Activated CD8-positive, alpha-beta memory T cell treated with anti-CD3 and anti-CD28 coated beads, Interleukin-2, amount 10 ng/mL, durations not matched to agents 7 days and 5 days (primary cell): ENCODE results near the gene ABCC9. TPM values are rescaled to one million over a fixed set of nuclear protein-coding genes. Genes with fewer than 3 reads are reported as not detected.
"Not testable (repeated sequence)": the region's sequence is repeated elsewhere in the genome, so short reads cannot be mapped to it uniquely, and the experiment has no call there.

Experiments
- ATAC-seq: fragments of 150-1000 bp; cut with Tn5 transposase; one replicate; pipeline ENCODE4 v1.10.0; 2021; ENCODE audit warnings: moderate library complexity
- CTCF ChIA-PET: fragments of 350-600 bp; sonication (Branson Sonifier 250); formaldehyde crosslinking; loops from one replicate; lab custom pipeline; 2021; ENCODE audit warnings: antibody characterized with exemption; lab: Charles Lee
- DNase-seq: peaks from one replicate; pipeline ENCODE4 v3.0.0-alpha.2; 2020
- H3K27ac Mint-ChIP-seq: one replicate; pipeline ENCODE4 v1.8.0; 2021; ENCODE audit warnings: mild to moderate bottlenecking, mixed read lengths
- H3K27me3 Mint-ChIP-seq: one replicate; pipeline ENCODE4 v1.8.0; 2021; ENCODE audit warnings: mixed read lengths
- H3K36me3 Mint-ChIP-seq: one replicate; pipeline ENCODE4 v1.8.0; 2021; ENCODE audit warnings: mild to moderate bottlenecking, mixed read lengths
- H3K4me1 Mint-ChIP-seq: one replicate; pipeline ENCODE4 v1.8.0; 2021; ENCODE audit warnings: mixed read lengths
- H3K4me3 Mint-ChIP-seq: one replicate; pipeline ENCODE4 v1.8.0; 2021; ENCODE audit warnings: mild to moderate bottlenecking, moderate library complexity, mixed read lengths
- H3K9me3 Mint-ChIP-seq: one replicate; pipeline ENCODE4 v1.8.0; 2022; ENCODE audit warnings: low read depth, mixed read lengths
- total RNA-seq, 2 experiments: library from RNA; stranded (reverse); gene quantifications; one replicate each; pipeline ENCODE4 v1.2.3, GENCODE V29; 2021

The ABCC9 gene
- total RNA-seq, 2 experiments from 2014 or later: 0.07 TPM; not detected in 1

DNA sequence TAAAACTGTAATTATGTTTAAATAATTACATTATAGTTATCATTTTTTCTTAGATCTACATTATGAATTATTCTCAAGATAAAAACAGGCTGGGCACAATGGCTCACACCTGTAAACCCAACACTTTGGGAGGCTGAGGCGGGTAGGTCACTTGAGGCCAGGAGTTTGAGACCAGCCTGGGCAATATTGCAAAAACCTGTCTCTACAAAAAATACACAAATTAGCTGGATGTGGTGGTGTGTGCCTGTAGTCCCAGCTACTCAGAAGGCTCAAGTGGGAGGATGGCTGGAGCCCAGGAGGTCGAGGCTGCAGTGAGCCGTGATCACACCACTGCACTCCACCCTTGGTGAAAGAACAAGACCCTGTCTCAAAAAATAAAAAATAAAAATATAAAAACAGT lies 126.4 kb downstream of the ABCC9 start:
- CTCF ChIA-PET: no interaction called here
- no peaks in the 10 kb centered on the region for H3K4me1 Mint-ChIP-seq
- no peaks in the 10 kb centered on the region for H3K9me3 Mint-ChIP-seq
- no peaks in the 10 kb centered on the region for H3K27me3 Mint-ChIP-seq
- no peaks in the 10 kb centered on the region for H3K36me3 Mint-ChIP-seq
- H3K4me3 Mint-ChIP-seq: no peak overlapping the region
- ATAC-seq (no peak), DNase-seq (no peak)
- H3K27ac Mint-ChIP-seq: no peak overlapping the region

DNA sequence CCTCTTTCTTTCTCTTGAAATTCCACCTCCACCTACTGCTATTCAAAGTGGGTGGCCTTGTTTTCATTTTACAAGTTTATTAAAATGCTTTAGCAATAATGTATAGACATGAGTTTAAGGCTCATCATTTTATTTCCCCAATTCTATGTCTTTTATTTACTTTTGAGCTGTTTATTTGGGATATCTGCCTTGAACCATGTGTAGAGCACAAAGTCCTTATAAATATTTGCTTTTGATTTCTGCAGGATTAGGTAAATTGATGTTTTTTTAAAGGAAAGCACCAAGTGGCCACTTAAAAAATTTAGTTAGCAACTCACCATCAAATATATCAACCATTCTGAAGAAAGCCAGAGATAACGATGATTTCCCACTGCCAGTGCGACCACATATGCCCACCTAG lies 126.9 kb downstream of the ABCC9 start:
- no peaks in the 10 kb centered on the region for H3K4me1 Mint-ChIP-seq
- H3K9me3 Mint-ChIP-seq: no peaks in the 10 kb centered on the region
- CTCF ChIA-PET: no interaction called here
- DNase-seq: no peak
- H3K27ac Mint-ChIP-seq: no peak overlapping the region
- no peak overlapping the region for H3K4me3 Mint-ChIP-seq
- H3K36me3 Mint-ChIP-seq: no peaks in the 10 kb centered on the region
- ATAC-seq: no peak
- H3K27me3 Mint-ChIP-seq: no peaks in the 10 kb centered on the region

DNA sequence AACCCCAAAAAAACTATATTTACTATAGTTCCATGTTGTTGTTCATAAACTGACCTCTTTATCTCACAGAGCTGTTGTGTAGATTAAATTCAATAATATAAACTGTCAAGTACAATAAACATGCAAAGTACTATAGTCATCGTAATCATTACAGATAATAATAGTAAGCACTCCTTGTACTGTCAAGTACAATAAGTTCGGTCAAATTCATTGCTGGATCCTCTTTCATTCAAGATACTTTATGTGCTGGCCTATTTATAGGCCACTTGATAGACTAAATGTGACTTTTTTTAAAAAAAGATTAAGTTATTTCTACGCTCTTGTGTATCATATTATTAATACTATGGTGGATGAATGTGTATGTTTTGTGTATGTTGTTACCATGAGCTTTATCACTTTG lies 127.5 kb downstream of the ABCC9 start:
- CTCF ChIA-PET: no interaction called here
- Mint-ChIP-seq H3K4me1 (no peaks in the 10 kb centered on the region), H3K27ac (no peak overlapping the region), H3K4me3 (no peak overlapping the region), H3K27me3 (no peaks in the 10 kb centered on the region), H3K9me3 (no peaks in the 10 kb centered on the region), H3K36me3 (no peaks in the 10 kb centered on the region)
- ATAC-seq: no peak
- no peak for DNase-seq

DNA sequence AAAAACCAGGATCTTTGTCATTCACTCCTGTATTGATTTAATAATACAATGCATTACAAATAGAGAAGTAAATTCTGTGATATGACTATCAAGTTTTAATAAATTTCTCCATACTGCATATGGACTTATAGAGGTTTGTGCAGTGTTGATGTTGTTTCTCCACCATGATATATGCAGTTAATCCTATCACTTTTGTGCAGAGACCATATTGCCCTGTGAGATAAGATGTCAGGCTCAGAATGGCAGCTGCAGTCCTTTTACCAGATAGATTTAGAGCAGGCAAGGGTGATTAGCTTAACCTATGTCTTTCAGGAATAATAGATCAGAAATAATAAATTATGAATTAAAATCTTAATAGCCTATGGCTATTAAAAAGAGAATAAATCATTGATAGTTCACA lies 128.1 kb downstream of the ABCC9 start:
- ATAC-seq (no peak), DNase-seq (no peak)
- H3K4me3 Mint-ChIP-seq: no peak overlapping the region
- H3K36me3 Mint-ChIP-seq: no peaks in the 10 kb centered on the region
- no peaks in the 10 kb centered on the region for H3K9me3 Mint-ChIP-seq
- H3K27me3 Mint-ChIP-seq: no peaks in the 10 kb centered on the region
- H3K4me1 Mint-ChIP-seq: no peaks in the 10 kb centered on the region
- CTCF ChIA-PET: no interaction called here
- no peak overlapping the region for H3K27ac Mint-ChIP-seq

DNA sequence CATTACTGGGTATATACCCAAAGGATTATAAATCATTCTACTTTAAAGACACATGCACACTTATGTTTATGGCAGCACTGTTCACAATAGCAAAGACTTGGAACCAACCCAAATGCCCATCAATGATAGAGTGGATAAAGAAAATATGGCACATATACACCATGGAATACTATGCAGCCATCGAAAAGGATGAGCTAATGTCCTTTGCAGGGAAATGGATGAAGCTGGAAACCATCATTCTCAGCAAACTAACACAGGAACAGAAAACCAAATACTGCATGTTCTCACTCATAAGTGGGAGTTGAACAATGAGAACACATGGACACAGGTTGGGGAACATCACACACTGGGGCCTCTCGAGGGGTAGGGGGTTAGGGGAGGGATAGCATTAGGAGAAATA lies 128.9 kb downstream of the ABCC9 start:
- H3K27ac Mint-ChIP-seq, CTCF ChIA-PET, H3K4me3 Mint-ChIP-seq, H3K9me3 Mint-ChIP-seq, H3K27me3 Mint-ChIP-seq, DNase-seq, H3K36me3 Mint-ChIP-seq, ATAC-seq, H3K4me1 Mint-ChIP-seq: not testable (repeated sequence)

DNA sequence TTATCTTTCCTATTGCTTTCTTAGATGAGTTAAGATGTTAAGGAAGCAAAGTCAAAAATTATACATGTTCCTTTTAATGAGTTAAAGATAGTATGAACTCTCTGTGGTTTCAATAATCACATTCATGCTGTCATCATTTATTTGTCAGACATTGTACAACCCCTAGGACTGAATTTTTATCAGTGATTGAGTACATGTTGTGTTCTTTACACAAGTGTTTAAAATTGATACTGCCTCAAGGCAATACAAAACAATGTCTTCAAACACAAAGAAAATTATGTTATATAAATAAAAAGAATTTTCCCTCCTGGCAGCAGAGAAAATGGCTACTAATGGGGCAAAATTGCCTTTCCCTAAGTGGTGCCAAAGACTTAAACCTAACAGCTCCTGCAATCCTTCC lies 132.1 kb downstream of the ABCC9 start:
- H3K4me3 Mint-ChIP-seq: no peak overlapping the region
- no peak for ATAC-seq
- H3K27me3 Mint-ChIP-seq: no peaks in the 10 kb centered on the region

DNA sequence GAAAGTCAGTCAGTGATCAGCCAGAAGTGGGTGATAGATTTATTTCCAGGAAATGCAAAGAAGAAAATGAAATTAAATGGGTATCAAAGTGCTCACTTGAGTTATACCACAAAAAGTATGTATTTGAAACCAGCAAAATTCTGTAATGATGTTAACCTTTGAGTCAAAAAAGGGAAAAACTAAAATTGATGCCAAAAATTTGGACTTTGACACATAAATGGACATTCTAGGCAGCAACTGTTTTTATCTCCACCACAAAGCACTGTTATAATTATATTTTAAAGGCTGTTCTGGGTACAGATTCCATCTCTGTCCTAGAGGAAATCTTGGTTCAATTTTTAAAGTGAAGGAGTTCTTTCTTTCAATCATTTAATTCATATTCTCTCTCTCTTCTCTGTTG lies 135.0 kb downstream of the ABCC9 start:
- ATAC-seq (no peak), DNase-seq (no peak)
- no peaks in the 10 kb centered on the region for H3K27me3 Mint-ChIP-seq
- no peaks in the 10 kb centered on the region for H3K9me3 Mint-ChIP-seq
- no peaks in the 10 kb centered on the region for H3K4me1 Mint-ChIP-seq
- no peak overlapping the region for H3K27ac Mint-ChIP-seq
- H3K36me3 Mint-ChIP-seq: no peaks in the 10 kb centered on the region
- CTCF ChIA-PET: no interaction called here
- H3K4me3 Mint-ChIP-seq: no peak overlapping the region

More for the DNA sequence above, 132.1 kb downstream of the ABCC9 start:
- DNase-seq: no peak
- Mint-ChIP-seq H3K27ac (no peak overlapping the region), H3K36me3 (no peaks in the 10 kb centered on the region), H3K4me1 (no peaks in the 10 kb centered on the region), H3K9me3 (no peaks in the 10 kb centered on the region)
- CTCF ChIA-PET: no interaction called here

DNA sequence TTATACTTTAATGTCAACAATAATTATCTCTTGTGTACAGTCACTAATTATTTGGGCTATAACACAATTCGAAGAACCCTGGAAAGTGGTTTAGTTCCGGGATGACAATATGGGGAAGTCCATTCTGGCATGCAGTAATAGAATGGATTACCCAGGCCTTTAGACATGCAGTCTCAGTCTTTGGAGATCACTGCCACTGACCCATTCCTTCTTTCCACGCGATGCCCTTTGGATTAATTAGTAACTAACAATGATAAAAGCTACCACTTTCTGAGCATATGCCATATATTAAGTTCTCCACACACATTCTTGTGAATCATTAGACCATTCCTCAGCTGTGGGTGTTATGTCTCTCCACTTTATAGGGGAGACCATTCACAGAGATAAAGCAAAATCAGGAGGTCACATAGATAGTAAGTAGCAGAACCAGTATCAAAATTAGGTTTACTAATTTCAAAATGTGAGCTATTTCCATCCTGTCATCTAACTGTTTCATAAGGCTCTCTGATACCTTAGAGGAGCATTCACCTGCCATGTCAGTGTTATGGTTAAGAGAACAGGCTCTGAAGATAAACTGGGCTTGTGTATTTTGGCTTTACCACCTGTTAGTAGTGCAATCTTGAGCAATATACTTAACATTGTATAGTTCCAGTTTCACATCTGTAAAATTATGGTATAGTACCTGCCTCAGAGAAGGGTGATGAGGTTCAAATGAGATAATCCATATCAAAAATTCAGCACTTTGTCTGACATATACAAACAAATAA lies 139.5 kb downstream of the ABCC9 start:
- DNase-seq (no peak), ATAC-seq (no peak)
- no peaks in the 10 kb centered on the region for H3K9me3 Mint-ChIP-seq
- H3K4me1 Mint-ChIP-seq: no peaks in the 10 kb centered on the region
- no peaks in the 10 kb centered on the region for H3K36me3 Mint-ChIP-seq
- no peak overlapping the region for H3K4me3 Mint-ChIP-seq
- CTCF ChIA-PET: no interaction called here
- no peaks in the 10 kb centered on the region for H3K27me3 Mint-ChIP-seq
- H3K27ac Mint-ChIP-seq: no peak overlapping the region

DNA sequence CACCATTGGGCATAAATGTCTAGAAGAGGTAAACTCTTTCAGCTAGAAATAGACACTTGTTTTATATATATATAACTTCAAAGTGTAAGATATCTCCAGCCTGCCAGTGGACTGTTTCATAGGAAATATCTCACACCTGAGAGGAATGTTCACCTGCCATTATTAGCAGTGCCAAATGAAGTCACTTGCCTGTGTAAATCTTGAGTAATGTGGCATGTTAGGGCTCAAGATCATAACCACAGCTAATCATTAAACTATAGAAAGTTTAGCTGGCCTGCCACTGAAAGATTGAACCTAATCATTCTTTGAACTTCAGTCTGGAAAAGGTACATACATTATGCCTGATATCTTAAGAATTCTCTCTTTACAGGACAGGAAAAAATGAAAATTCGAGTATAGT lies 141.2 kb downstream of the ABCC9 start:
- Mint-ChIP-seq H3K4me1 (no peaks in the 10 kb centered on the region), H3K4me3 (no peak overlapping the region), H3K9me3 (no peaks in the 10 kb centered on the region), H3K27me3 (no peaks in the 10 kb centered on the region), H3K36me3 (no peaks in the 10 kb centered on the region), H3K27ac (no peak overlapping the region)
- ATAC-seq (no peak), DNase-seq (no peak)
- CTCF ChIA-PET: no interaction called here

DNA sequence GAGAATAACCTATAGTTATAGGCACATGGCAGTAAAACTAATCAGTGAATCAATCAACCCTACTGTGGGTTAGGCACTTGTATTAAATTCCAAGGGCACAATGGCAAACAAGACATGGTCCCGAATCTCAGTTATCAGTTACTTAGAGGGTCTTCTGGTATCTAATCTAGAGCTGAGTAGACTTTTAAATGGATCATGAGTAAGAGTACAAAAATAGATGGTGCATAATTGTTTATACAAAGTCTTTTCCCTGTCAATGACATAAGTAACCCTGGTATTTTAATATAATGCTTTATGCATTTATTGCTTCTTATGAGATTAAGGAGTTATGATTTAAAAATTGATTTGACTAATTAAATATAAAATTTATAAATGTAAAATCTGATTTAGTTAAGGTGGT lies 143.7 kb downstream of the ABCC9 start:
- H3K9me3 Mint-ChIP-seq: no peaks in the 10 kb centered on the region
- no peaks in the 10 kb centered on the region for H3K27me3 Mint-ChIP-seq
- CTCF ChIA-PET: no interaction called here
- no peak for ATAC-seq
- DNase-seq: no peak
- no peak overlapping the region for H3K4me3 Mint-ChIP-seq
- H3K36me3 Mint-ChIP-seq: no peaks in the 10 kb centered on the region
- H3K27ac Mint-ChIP-seq: no peak overlapping the region
- H3K4me1 Mint-ChIP-seq: no peaks in the 10 kb centered on the region

DNA sequence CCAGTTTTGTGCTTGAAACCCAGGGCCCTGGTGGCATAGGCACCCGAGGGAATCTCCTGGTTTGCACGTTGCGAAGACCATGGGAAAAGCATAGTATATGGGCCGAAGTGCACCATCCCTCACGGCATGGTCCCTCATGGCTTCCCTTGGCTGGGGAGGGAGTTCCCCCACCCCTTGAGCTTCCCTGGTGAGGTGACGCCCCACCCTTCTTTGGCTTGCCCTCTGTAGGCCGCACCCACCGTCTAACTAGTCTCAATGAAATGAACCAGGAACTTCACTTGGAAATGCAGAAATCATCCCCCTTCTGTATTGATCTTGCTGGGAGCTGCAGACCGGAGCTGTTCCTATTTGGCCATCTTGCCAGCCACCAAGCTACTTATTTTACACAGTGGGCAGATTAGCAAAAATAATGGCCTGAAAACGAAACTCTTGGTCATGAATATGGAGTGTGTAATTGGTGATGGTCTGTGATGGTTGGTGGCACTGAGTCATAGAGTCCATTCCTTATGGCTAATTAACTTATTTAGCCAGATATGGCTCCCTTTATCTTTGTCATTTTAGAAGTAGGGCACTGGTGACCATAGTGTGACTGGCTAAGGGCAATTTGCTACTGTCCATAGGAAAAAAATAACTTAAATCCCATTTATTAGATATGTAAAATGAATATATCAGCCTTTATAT lies 145.4 kb downstream of the ABCC9 start:
- no peaks in the 10 kb centered on the region for H3K27me3 Mint-ChIP-seq
- DNase-seq: no peak
- H3K9me3 Mint-ChIP-seq: no peaks in the 10 kb centered on the region
- ATAC-seq: no peak
- H3K27ac Mint-ChIP-seq: no peak overlapping the region
- no peaks in the 10 kb centered on the region for H3K36me3 Mint-ChIP-seq
- H3K4me3 Mint-ChIP-seq: no peak overlapping the region
- H3K4me1 Mint-ChIP-seq: no peaks in the 10 kb centered on the region
- CTCF ChIA-PET: no interaction called here

DNA sequence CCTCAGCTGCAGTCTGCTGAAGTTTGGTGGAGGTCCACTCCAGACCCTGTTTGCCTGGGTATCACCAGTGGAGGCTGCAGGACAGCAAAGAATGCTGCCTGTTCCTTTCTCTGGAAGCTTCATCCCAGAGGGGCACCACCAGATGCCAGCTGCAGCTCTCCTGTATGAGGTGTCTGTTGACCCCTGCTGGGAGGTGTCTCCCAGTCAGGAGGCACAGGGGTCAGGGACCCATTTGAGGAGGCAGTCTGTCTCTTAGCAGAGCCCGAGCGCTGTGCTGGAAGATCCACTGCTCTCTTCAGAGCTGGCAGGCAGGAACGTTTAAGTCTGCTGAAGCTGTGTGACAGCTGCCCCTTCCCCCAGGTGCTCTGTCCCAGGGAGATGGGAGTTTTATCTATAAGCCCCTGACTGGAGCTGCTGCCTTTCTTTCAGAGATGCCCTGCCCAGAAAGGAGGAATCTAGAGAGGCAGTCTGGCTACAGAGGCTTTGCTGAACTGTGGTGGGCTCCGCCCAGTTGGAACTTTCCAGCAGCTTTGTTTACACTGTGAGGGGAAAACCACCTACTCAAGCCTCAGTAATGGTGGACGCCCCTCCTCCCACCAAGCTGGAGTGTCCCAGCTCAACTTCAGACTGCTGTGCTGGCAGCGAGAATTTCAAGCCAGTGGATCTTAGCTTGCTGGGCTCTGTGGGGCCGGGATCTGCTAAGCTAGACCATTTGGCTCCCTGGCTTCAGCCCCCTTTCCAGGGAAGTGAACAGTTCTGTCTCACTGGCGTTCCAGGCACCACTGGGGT lies 146.2 kb downstream of the ABCC9 start:
- ATAC-seq, H3K36me3 Mint-ChIP-seq, H3K27me3 Mint-ChIP-seq, CTCF ChIA-PET, H3K4me3 Mint-ChIP-seq, H3K4me1 Mint-ChIP-seq, DNase-seq, H3K27ac Mint-ChIP-seq, H3K9me3 Mint-ChIP-seq: not testable (repeated sequence)

DNA sequence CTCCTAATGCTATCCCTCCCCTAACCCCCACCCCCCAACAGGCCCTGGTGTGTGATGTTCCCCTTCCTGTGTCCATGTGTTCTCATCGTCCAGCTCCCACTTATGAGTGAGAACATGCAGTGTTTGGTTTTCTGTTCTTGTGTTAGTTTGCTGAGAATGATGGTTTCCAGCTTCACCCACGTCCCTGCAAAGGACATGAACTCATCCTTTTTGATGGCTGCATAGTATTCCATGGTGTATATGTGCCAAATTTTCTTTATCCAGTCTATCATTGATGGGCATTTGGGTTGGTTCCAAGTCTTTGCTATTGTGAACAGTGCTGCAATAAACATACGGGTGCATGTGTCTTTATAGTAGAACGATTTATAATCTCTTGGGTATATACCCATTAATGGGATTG lies 151.5 kb downstream of the ABCC9 start:
- H3K4me1 Mint-ChIP-seq, H3K27ac Mint-ChIP-seq, H3K36me3 Mint-ChIP-seq, H3K4me3 Mint-ChIP-seq, DNase-seq, ATAC-seq, CTCF ChIA-PET, H3K27me3 Mint-ChIP-seq, H3K9me3 Mint-ChIP-seq: not testable (repeated sequence)
